GM21737 (cell line): ENCODE measurements around the gene KDM4F.
"Not testable (repeated sequence)": the region's sequence is repeated elsewhere in the genome, so short reads cannot be mapped to it uniquely, and the experiment has no call there.

ENCODE experiments used
- ATAC-seq: cut with Tn5 transposase; IDR thresholded peaks from one replicate; pipeline ENCODE4 v1.9.1; 2021; ENCODE audit warnings: mild to moderate bottlenecking, moderate library complexity; ENCODE audit not compliant: unreplicated experiment

KDM4F gene

GRCh38 chr11:95049122-95049521, at the start of gene KDM4F:
TSS of gene KDM4F (plus strand) at chr11:95049422.
- not testable (repeated sequence) for ATAC-seq

DNA sequence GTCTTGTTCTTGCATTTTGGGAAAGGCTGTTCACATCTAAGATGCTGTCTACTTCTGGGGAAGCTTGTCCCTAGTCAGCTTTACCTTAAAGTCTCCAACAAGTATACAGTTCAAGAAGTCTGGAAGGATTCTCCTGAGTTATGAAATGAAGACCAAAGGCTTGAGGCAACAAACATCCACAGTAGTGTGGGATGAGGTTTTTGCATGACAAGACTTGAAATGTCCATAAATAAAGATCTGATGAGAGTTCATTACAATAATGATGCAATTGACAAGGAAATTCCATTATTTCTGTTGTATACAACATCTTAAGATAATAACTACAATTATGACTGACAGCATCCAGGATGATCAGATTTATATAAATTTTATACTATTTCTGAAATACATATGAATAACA, 45.5 kb upstream of the KDM4F start:
- ATAC-seq, result no peak

DNA sequence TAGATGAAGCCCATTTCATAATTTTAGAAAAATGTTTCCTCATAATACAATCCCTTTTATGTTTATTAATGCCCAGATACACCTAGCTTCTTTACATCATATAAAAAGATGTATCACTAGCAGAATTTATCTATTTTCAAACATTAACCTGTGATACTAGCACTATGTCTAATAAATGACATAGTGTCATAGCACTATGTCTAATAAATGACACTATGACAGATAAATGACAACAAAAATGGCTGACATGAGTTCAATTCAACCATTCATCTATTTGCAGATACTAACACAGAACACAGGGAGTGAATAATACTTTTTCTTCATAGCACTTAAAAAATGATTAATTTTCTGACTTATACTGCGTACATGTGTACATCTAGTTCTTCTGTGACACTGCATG, 43.6 kb upstream of the KDM4F start:
- ATAC-seq, result no peak

DNA sequence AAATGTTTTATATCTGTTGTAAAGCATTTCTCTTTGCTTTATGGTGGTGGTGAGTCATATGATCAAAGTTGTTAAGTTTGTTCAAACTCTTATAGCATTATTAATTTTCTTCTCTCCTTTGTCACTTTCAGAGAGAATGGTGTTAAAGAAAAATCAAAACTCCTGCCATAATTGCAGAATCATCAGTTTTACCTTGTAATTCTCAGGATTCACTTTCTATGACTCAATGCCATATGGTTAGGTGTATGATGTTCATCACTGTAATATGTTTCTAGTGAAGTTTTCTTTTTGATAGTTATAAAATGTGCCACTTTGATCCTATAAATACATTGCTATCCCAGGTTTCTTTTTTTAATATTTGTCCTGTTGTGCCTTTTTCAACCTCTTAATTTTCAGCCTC, 37.8 kb upstream of the KDM4F start:
- no peak for ATAC-seq

DNA sequence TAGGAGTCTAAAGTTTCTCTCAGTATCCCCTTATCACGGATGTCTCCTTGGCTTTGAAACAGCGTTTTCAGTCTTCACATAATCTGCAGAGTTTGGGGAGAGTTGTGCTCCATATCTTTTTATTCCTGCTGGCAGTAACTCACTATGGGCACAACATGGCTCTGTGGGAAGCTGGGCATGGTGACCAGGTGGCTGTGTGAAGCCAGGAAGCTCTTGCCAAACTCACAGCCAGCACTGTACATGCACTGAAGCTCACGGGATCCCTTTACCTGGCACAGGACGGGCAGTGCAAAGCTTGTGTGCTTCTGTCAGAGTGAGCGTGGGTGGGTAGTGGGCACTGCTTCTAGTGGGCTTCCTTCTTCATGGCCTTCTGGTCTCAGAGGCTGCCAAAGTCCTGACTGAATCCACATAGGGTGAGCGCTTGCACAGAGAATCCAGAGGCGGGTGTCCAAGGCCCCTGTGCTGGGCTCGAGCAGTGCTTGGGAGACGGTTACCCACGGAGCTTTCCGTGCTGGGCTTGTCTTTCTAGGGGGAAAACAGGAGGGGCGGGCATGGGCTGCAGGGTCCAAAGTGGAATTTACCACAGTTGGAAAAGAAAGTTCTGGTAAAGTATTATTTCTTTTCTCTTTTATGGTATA, 34.9 kb upstream of the KDM4F start:
- no peak for ATAC-seq

- ATAC-seq, result no peak
Measured at GRCh38 chr11:95016139-95016538, 33.1 kb upstream of the KDM4F start.

DNA sequence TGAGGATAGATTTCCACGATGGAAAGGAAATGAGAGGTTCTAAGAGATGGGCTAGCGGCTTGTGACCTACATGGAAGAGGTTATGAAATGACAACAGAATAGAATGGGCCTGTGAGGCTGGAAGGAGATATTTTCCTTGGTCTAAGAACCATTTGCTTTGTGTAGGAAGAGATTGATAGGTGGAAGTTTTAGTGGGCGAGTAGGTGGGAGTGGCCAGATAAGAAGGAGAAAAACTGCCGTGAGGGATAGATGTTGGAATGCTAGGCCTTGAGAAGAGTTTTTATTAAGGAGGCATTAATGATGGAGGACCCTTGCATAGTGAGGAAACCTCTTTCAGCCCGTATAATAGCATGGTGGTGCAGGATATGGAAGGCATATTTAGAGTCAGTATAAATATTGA, 27.8 kb upstream of the KDM4F start:
- not testable (repeated sequence) for ATAC-seq

- no peak for ATAC-seq
Measured at GRCh38 chr11:95024958-95025357, 24.3 kb upstream of the KDM4F start, which contains the start of gene KDM4E. TSS of gene KDM4E (plus strand) at chr11:95025258. CDS start at chr11:95025558, 300 bp downstream.

DNA sequence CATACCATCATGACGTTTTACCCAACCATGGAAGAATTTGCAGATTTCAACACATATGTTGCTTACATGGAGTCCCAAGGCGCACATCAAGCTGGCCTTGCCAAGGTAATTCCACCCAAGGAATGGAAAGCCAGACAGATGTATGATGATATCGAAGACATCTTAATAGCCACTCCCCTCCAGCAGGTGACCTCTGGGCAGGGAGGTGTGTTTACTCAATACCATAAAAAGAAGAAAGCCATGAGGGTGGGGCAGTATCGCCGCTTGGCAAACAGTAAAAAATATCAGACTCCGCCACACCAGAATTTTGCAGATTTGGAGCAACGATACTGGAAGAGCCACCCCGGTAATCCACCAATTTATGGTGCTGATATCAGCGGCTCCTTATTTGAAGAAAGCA, 23.6 kb upstream of the KDM4F start:
- ATAC-seq, result not testable (repeated sequence)

- ATAC-seq, result no peak
Measured at GRCh38 chr11:95028357-95028756, 20.9 kb upstream of the KDM4F start.

GRCh38 chr11:95033051-95033450, 16.2 kb upstream of the KDM4F start:
- ATAC-seq, result no peak

DNA sequence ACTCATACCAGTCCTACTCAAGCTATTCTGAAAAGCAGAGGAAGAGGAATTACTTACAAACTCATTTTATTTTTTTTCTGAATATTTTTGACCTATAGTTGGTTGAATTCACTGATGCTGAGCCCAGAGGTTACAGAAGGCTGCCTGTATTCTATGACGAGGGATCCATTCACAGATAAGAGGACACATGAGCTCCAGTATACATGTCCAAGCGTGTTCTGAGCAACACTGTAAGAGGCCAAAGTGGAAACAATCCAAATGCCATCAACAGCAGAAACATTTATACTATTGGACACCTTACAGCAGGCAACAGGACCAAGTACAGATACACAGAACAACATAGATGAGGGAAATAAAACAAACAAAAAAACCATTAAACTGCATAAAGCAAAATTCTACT, 13.9 kb upstream of the KDM4F start:
- ATAC-seq, result no peak

DNA sequence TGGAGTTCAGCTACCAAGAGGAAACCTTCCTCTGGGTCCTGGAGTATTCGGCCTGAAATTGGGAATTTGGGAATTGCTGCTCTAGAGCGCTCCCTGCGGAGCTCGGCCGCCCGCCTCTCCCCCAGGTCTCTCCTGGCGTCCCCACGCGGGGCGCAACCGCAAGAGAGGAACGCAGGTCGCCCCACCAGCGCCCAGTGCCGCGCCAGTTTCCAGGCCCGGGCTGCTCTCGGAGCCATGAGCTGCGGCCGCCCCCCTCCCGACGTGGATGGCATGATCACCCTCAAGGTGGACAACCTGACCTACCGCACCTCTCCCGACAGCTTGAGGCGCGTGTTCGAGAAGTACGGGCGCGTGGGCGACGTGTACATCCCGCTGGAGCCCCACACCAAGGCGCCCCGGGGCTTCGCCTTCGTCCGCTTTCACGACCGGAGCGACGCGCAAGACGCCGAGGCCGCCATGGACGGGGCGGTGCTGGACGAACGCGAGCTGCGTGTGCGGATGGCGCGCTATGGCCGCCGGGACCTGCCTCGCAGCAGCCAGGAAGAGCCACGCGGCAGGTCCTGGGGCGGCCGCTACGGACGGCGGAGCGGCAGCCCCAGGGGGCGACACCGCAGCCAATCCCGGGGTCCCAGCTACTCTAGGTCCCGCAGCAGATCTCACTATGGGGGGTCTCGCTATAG, 11.7 kb upstream of the KDM4F start:
- ATAC-seq, result not testable (repeated sequence)

GRCh38 chr11:95042239-95042638, 7.0 kb upstream of the KDM4F start:
- ATAC-seq, result no peak

DNA sequence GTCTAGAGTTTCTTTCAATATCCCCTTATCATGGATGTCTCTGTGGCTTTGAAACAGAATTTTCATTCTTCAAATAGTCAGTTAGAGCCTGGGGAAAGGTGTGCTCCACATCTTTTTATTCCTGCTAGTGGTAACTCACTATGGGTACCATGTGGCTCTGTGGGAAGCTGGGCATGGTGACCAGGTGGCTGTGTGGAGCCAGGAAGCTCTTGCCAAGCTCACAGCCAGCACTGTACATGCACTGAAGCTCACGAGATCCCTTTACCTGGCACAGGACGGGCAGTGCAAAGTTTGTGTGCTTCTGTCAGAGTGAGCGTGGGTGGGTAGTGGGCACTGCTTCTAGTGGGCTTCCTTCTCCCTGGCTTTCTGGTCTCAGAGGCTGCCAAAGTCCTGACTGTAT, 6.3 kb upstream of the KDM4F start:
- no peak for ATAC-seq

DNA sequence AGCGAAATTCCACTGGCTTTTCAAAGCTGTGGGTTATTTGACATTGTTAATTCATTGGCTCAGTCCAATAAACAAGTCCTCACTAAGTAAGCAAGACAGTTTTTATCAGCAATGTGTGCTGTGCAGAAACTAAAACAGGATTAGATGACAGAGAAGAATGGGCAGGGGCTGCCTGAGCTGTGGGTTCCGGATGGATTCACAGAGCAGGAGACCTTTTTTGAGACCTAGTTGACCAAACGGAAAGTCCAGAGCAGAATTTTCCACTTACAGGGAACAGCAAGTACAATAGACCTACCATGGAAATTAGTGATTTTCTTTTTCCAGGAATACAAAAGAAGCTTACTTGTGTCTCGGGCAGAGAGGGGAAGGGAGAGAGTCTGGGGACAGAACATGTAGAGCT, 5.2 kb upstream of the KDM4F start:
- no peak for ATAC-seq

DNA sequence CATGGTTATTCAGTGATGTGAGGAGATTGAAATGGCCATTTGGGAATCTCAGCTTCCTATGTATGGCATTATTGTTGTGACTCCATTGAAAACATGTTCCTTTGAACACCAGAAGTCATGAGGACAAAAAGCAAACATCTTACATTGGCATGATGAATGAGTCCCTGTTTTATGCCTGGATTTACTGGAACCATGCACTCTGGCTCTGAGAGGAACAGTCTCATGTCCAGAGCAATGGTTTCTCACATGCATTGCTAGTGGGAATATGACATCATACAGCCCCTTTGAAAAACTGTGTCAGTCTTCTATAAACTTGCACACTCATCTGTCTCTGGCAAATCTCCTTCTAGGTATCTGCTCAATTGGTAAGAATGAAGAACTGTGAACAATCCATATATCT, 3.4 kb upstream of the KDM4F start:
- ATAC-seq, result no peak

- no peak for ATAC-seq
Measured at GRCh38 chr11:95050595-95051202, 1.5 kb downstream of the KDM4F start.

DNA sequence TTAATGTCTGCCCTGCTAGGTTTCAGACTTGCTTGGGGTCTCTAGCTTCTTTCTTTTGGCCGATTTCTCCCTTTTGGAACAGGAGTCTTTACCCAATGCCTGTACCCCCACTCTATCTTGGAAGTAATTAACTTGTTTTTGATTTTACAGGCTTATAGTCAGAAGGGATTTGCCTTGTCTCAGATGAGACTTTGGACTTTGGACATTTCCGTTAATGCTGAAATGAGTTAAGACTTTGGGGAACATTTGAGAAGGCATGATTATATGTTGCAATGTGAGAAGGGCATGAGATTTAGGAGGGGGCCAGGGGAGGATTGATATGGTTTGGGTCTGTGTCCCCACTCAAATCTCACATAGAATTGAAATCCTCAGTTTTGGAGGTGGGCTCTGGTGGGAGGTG, 5.1 kb downstream of the KDM4F start:
- no peak for ATAC-seq

DNA sequence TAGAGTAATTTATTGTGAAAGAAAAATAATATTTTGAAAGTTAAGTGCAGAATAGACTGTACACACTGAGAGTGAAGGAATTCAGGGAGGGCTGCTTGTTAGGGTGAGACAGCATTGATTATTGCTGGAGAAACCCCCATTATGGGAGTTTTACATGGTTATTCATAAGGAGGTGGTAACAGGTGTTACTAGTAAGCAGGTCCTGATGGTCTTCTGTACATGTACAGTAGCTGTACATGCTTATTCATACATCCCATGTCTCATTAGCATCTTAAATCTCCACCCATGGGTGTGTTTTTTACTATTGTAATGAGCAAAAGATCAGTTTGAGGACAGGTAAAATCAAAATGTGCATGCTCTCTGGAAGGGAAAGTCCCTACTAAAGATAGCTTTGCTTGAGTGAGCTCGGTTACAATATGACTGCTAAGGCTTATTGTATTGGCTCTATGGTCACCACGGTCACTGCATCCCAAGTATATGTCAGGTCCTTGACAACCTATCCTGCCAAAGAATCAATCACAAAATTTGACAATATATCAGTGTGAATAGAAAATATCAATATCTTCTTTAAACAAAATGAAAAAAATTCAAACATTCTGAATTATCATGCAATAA, 6.2 kb downstream of the KDM4F start:
- peak; percentile 85 for ATAC-seq

DNA sequence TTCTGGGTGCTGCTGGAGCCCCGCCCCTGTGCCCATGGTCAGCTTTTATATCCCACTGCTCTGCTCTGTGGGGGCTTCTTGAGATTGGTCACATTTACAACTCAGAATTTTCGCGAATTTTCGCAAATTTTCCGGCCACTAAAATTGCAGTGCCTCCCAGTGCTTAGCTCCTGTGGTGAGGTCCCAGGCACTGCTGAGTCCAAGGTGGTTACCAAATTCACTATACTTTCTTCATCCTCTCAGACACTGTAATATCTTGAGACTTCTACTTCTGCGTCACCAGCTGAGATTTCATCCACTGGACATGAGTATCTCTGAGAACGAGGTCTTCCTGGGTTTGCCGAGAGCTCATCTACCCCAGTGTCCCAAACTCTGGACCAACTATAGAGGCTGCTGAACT, 8.7 kb downstream of the KDM4F start:
- no peak for ATAC-seq

DNA sequence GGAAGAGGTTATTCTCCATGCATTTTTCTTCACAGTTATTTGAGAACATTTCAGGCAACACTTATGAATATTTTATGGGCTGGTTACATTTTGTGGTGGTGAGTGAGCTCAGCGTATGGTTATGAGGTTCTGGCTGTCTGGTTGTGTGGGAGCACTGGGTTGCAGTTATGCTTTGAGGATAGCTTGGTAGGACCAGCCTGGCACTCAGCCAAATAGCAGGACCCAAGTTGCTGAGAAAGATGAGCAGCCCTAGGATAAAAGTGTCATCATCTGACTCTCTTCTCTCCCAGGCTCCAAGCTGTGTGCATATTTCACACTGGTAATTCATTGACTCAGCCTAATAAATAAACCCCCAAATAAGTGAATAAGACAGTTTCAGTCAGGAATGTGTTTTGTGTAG, 9.4 kb downstream of the KDM4F start:
- ATAC-seq, result no peak
